HG03159 (cell line): ENCODE results near the gene HTRA3.

Experiments
- ATAC-seq: cut with Tn5 transposase; IDR thresholded peaks from one replicate; pipeline ENCODE4 v1.9.1; 2021; ENCODE audit warnings: mild to moderate bottlenecking, moderate library complexity; ENCODE audit not compliant: unreplicated experiment

HTRA3 gene

DNA sequence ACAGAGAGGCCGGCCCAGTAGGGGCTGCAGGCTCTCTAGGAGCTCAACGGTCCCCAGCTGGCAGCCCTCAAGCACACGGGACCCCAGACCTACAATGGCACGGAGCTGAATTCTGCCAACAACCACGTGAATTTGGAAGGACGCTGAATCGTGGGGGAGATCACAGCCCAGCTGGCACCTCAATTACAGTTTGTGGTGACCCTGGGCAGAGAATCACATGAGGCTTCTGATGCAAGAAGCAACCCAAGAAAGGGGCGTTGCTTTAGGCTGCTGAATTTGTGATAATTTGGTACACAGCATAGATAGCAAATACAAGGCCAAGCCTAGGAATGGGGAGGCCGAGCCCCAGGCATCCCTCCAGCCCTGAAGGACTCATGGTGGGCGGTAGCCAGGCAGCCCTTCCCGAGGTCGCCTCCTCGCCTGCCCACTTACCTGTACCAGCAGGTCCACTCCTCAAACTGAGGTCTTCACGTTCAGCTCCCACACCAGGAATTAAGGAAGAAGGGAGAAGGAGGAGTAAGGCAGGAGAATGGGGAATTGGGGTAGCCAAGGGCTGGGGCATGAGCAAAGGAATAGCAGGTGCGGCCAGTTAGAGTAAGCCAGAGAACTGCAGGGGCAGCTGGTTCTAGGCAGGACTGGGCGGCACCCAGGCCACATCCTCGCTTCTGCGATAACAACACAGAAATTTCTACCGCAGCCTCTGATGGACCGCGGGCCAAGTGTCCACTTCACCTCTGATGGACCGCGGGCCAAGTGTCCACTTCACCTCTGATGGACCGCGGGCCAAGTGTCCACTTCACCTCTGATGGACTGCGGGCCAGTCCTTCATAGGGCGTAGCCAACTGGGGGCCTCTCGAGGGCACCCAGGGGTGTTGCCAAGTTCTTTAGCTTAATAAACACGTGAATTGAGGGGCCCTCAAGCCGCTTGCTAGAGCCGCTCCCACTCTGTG lies 23.4 kb upstream of the HTRA3 start:
- no peak for ATAC-seq

DNA sequence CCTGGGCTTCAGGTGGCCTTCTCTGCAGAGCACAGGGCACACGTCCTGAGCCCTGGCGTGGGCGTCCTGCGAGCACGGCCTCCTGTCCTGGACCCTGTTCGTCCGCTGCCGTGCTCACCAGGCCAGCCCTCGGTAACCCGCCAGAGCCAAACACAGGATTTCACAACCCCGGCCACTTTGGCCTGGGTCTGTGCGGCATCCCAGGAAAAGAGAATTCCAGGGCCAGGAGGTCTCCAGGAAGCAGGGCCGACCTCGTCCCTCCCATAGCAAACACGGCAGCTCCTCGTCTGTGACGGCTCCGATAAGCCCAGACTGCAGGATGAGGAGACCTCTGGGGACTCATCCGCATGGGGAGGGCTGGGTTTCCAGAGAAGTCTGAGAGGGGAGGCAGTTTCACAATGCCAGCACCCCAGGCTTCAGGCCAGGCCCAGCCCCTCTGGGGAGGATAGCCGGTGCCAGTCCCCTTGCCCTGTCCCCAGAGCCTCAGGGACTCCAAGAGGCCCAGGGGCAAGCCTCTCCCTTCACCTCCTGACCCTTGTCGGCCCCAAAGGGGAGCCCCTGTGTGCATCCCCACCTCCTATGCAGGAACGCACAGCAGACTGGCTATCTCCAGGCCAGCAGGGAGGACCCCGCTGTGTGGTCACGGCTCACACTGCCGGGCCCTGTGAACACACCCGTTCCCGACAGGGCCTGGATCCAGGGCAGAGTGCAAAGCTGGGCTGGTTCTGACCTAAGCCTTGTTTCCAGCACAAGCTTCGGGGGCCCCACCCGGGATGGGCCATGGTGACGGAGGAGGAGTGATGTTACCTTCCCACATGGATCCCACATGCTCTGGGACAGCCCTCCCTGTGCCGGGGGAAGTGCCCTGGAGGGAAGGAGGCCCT lies 22.3 kb upstream of the HTRA3 start:
- no peak for ATAC-seq

DNA sequence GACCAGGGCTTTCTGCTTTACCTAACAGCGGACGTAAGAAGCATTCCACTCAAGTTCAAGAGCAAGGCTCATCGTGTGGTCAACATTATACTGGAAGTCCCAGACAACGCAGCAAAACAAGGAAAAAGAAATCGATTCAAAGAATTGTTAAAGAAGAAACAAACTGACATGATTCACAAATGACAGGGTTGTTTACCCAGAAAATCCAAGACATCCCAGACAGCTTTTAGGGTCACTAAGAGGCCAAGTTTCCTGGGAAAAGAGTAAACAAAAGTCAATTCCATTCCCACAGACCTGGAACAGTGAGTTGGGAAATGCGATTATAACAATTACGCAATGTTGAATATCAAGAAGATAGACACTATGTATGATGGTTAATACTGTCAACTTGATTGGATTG lies 21.5 kb upstream of the HTRA3 start:
- ATAC-seq, result no peak

DNA sequence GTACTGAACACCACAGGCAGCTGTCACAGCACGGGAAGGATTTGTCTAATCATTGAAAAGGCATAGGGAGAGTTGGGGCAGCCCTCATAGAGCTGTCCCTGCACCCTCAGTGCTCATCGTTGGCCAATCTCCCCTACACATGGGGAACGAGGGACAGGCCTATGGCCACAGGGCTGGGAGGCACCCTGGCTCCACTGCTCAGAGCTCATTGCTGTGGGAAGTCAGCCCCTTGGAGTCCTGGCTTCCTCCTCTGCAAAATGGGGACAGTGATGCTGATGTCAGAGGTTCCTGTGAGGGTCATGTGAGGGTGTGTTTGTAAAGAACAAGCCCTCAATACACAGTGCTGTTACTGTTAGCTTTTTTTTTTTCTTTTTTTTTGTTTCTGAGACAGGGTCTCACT lies 19.3 kb upstream of the HTRA3 start:
- no peak for ATAC-seq

DNA sequence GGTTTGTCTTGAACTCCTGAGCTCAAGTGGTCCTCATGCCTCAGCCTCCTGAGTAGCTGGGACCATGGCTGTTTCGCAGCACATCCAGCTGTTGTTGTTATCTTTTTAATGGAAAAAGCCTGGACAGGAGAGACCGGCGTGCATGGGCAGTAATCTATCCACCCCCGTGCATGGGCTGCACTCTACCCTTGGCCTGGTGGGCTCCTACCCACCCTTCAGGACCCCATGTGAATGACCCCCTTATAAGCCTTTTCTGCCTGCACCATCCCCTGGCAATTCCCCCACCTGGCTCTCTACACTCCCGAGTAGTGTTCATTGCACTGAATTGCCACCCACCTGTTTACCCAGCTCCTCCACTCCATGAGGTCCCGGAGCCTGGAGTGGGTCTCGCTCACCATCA lies 18.9 kb upstream of the HTRA3 start:
- no peak for ATAC-seq

DNA sequence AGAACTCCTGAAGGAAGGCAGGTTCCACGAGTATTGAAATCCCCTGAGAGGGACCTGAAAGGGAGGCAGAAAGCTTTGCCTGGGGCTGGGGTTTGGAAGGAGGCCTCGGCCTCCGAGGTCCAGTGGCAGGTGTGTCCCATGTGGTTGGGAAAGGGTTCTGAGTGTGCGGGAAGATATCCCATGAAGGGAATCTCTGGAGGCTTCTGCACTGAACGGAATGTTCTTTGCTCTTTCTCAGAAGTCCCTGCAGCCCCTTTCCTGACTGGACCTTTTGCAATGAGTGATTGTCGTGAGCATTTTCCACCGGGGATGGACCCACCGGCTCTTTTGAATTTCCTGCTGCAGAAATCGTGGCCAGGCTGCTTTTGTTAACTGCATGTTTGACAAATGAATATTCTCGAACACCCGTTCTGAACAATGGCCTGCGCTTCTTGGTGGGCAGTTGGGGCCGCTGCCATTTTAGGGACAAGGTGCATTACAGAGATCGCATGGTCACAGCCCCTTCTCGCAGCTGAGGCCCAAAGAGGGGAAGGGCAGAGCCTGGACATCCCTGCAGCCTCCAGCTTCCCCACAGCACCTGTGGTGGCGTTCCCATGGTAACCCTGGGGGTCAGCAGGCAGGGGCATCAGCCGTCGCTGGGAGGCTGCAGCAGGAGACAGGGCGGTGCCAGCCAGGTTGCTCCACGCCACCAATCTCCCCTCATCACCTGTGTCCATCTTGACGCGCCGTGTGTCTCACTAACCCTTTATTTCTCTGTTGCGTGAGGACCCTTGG lies 18.3 kb upstream of the HTRA3 start:
- ATAC-seq, result no peak

DNA sequence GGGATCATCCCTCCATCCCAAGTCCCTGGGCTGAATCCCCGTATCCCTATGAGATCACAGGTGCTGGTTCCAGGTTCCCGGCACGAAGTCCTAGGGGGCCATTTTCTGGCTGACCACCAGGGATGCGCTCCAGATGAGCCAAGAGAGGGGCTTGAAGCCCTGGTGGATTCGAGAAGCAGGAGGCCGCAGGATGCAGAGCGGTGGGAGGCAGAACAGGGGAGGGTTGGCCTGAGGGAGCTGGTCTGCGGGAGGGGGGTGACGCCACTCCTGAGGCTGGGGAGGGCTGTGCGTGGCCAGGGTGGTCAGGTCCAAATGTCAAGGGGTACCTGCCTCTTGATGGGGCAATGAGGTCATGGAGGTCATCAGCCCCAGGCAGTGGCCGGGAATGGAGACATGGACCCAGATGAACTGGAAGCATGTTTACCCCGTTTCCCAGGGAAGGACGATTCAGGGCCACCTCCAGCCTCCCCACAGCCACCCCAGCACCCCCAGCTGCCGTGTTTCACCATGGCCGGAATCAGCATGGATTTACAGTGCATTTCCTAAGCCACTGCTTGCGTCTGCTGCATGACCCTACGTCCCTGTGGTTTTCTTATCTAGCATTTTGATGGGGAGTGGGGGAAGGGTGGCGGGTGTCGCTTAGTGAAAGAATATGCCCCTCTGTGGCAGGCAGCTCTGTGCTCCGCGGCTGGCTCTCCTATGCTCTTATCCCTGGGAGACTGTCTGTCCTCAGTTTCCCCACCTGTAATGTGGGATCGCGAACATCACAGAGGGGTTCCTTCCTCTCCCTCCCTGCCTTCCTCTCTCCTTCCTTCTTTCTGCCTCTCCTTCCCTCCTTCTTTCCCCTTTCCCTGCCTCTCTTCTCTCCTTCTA lies 17.0 kb upstream of the HTRA3 start:
- no peak for ATAC-seq

DNA sequence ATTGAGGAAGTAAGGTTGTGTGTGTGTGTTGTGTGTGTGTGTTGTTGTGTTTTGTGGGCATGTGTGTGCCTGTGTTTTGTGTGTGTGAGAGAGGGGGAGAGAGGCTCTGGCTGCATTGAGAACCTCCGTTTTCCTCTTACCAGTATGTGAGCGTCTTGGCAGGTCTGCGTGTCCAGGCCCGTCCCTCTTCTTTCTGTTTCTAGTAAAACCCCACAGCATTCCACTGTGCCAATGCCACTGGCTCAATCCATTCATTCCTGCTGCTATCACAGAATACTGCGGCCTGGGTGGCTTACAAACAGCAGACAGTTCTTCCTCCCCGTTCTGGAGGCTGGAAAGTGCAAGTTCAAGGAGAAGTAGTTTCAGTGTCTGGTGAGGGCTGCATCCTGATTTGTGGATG lies 15.5 kb upstream of the HTRA3 start:
- ATAC-seq, result no peak

DNA sequence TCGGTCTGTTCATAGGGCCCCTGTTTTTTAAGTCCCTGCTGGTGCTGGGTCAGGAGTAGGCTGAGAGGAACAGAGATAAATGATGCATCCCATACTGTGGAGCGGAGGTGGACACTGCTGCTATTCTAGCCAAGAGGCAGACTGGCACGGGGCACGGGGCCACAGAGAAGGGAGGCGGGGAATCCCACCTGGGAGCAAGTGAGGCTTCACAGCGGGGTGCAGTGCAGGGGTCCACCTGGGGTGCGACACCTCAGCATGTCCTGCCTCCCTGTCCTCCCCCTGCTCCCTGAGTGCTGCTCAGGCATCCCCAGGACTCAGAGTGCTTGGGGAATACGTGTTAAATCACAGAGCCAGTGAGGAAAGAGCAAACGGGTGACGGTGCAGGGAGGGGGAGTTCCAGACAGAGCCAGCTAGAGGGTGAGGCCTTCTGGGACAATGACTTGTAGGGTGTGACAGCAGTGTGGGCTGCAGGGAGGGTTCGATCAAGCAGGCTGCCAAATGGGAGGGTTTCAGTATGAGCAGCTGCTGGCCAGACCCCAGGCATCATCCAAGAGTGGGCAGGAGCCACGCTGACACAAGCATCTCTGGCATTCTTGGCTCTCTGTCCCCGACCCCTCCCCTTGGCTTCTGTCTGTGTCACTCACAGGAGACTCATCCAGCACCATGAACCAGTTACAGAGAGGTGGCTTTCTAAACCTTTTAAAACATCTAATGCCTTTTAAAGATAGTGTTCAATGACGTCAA lies 13.7 kb upstream of the HTRA3 start:
- ATAC-seq, result no peak

DNA sequence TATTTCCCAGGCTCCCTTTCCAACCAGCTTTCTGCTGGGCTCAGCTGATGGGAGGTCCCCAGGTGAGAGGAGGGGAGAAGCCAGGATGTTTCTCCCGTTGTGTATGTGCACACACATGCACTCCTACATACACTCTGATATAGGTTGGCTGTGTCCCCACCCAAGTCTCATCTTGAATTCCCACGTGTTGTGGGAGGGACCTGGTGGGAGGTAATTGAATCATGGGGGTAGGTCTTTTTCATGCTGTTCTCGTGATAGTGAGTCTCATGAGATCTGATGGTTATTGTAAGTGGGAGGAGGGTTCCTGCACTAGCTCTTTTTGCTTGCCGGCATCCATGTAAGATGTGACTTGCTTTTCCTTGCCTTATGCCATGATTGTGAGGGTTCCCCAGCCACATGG lies 11.7 kb upstream of the HTRA3 start:
- no peak for ATAC-seq

DNA sequence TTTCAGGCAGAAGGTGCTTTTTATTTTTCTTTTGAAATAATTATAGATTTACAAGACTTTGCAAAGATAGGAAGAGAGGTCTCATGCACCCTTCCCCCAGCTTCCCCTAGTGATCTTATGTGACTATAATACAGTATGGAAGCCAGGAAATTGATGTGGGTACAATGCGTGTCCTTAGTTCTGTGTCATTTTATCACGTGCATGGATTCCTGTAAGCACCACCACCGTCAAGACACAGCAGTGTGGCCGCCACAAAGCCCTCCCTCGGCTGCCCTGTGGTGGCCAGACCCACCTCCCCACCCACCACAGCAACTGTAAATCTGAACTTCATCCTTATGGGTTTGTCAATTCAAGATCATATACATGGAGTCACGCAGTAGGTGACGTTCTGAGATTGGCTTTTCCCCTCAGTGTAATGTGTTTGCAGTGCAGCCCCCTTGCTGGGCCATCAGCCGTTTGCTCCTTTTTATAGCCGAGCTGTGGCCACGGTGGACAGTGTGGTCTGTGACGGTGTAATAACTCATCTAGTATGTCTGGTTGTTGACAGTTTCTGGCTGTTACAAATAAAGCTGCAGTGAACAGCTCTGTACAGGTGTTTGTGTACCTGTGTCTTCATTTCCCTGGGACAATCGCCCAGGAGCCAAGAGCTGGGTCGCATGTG lies 10.9 kb upstream of the HTRA3 start:
- ATAC-seq, result no peak

DNA sequence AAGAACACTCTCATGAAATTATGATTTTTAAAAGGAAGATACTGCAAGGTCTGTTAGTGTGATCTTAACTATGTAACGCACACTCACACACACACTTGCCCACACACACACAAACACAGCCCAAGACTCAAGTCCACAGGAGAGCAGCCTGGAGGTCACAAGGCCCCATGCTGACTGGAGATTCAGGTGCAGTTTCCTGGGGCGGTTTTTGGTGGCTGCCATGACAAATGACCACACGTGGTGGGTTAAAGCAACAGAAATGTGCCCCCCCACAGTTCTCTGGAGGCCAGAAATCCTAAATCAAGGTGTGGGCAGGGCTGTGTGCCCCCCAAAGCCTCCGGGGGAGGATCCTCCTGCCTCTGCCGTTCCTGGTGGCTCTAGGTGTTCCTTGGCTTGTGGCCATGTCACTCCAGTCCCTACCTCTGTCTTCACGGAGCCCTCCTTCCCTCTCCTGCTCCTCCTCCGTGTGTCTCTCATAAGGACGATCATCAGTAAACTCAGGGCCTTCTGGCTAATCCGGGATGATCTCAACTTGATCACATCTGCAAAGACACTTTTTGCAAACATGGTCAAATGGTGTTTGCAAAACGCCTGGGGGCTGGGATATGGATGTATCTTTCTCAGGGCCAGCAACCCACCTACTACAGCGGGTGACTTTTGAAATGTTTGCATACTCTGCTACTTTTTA lies 9.7 kb upstream of the HTRA3 start:
- no peak for ATAC-seq

DNA sequence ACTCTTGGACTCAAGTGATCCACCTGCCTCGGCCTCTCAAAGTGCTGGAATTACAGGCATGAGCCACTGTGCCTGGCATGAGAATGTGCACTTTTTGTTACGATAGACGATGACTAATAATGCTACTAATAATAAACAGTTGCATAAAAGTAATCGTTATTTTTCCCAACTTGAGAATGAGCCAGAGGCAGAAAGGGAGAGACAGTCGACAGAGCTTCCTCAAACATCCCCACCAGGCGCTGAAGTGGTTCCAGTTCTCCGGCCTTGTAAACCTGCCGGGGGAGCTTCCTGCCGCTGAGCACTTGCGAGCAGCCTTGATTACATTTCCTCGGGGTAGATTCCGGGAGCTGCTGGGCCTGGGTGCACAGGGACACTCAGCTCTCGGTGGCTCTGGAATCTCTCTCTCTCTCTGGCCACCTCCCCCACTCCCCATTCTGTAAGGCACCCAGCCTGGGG lies 8.9 kb upstream of the HTRA3 start:
- no peak for ATAC-seq

DNA sequence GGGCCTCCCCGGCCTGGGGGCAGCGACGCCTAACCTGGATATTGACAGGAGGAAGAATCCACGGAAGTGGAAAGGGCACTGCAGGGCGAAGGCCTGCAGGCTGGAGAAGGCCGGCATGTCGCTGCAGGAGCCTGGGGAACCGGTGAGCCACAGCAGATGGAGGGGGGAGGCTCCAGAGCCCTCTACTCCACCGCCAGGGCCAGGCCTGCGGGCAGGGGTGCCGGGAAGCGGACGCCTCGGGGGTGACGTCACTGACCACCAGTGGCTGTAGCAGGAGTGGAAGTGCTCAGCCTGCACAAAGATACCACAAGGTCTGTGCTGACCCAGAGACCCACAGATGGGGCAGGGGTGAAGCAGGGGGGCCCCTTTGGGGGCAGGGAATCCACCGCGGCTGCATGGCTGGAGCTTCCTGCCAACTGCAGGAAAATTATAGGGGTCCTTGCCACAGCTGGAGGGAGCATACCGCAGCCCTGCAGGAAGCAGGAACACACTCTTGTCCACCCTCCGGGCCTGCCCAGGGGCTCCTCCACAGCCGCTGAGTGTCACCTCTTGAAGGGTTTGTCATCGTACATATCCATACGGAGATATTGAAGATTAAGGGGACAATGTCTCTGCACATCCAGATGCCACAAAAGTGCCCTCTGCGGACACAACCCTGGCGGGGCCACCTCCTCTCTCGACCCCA lies 7.6 kb upstream of the HTRA3 start:
- no peak for ATAC-seq

DNA sequence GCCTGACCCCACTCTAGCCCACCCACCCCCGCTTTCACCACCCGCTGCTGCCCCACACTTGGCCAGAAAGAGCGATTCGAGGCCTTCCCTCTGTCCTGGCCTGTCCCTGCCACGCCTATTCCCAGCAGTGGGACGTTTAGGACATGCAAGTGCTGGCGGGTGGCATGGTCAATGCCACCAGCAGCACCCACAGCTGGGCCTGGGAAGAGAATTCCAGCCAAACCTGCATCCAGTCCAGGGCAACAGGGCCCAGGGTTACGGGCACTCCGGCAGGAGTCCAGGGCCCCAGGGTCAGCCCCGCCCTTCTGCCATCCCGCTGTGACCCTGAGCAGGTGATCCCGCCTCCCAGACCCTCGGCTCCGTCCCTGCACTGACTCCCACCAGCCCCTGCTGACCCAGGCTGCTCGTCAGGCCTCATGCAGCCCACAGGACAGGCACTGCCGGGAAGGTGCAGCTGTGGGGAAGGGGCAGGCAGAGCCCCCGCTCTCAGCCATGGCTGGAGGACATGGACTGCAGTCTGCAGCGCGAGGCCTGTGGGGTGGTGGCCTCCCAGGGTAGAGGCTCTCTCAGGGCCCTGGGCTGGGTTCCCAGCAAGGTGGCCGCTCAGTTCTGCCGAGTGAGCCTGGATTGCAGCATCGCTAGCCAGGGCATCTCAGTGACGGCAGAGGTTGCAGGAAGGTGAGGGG lies 6.8 kb upstream of the HTRA3 start:
- no peak for ATAC-seq

DNA sequence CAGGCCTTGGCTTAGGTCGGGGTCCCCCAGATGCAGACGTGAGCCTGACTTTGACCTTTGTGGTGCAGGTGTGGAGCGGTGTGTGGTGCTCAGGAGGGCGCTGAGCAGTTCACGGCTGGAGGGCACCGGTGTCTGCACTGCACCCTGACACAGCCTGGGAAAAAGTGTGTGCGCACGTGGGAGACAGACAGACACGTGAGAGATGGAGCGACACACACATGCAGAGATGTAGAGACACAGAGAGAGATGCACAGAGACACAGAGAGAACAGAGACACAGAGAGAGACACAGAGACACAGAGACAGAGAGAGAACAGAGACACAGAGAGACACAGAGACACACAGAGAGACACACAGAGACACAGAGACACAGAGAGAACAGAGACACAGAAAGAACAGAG lies 6.2 kb upstream of the HTRA3 start:
- ATAC-seq, result no peak

DNA sequence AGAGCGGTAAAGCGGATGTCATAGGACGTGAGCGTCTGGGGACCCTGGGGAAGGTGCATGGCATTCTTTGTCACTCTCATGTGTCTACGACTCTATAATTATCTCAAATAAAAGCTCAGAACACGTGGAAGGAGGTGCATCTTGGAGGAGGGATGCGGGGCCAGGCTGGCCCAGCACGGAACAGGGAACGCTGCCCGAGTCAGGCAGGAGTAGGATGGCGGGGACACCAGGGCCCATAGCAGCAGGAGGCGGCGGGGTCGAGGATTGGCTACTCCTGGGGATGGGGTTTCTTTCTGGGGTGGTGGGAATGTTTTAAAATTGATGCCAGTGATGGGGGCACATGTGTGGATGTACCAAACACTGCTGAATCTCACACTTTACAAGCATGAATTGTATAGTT lies 5.4 kb upstream of the HTRA3 start:
- no peak for ATAC-seq
